Tibial nerve (tissue), 4 donors: ENCODE measurements around the gene EYA2. TPM values are rescaled to one million over a fixed set of nuclear protein-coding genes. Genes with fewer than 3 reads are reported as not detected.

ENCODE experiments used
- DNase-seq, 2 donors: peaks; one replicate each; pipeline ENCODE4 v3.0.0-alpha.2; 2019; ENCODE audit warnings: low spot score in 2 of 2
- H3K27ac ChIP-seq, 4 donors: fragments of 200-600 bp; sonication (generic) in 3 of 4; one replicate each; pipeline ENCODE4 v1.5.1; 2017 to 2019; ENCODE audit warnings: mild to moderate bottlenecking in 1 of 4
- H3K27me3 ChIP-seq, 2 donors: fragments of 200-600 bp; sonication (generic) in 1 of 2; one replicate each; pipeline versions ENCODE4 v1.5.1 to v1.6.0; 2017 to 2019
- H3K36me3 ChIP-seq, 3 donors: fragments of 200-600 bp; sonication (generic); one replicate each; pipeline ENCODE4 v1.5.1; 2018 to 2019
- H3K4me1 ChIP-seq, 4 donors: fragments of 200-600 bp; sonication (generic) in 3 of 4; one replicate each; pipeline ENCODE4 v1.5.1; 2017 to 2019
- H3K4me3 ChIP-seq, 4 donors: fragments of 200-600 bp; sonication (generic) in 3 of 4; one replicate each; pipeline ENCODE4 v1.5.1; 2017 to 2019; ENCODE audit warnings: mild to moderate bottlenecking in 1 of 4, moderate library complexity in 1 of 4
- H3K9me3 ChIP-seq, 4 donors: fragments of 200-600 bp; sonication (generic) in 3 of 4; one replicate each; pipeline ENCODE4 v1.5.1; 2017 to 2019
- CTCF ChIP-seq, 5 experiments: fragments of 200-600 bp in 3 of 5; fragments of 450-650 bp in 2 of 5; sonication (generic) in 3 of 5; IDR thresholded peaks; one replicate each; pipeline ENCODE4 v1.5.1; 2016 to 2019; ENCODE audit warnings: antibody characterized with exemption in 5 of 5, mild to moderate bottlenecking in 3 of 5, moderate library complexity in 2 of 5
- EP300 ChIP-seq, 2 donors: sonication (generic); formaldehyde crosslinking; IDR thresholded peaks; one replicate each; pipeline ENCODE4 v1.6.1; 2017; ENCODE audit warnings: antibody characterized with exemption in 2 of 2, mild to moderate bottlenecking in 1 of 2
- POLR2A ChIP-seq, 2 donors: fragments of 450-650 bp; IDR thresholded peaks; one replicate each; pipeline ENCODE4 v1.6.1; 2017; ENCODE audit warnings: antibody characterized with exemption in 2 of 2, mild to moderate bottlenecking in 2 of 2, moderate library complexity in 2 of 2
- WGBS, 2 donors: methylation state at CpG; one replicate each; pipeline ENCODE4 v1.1.5; 2018; 5-methylcytosine and 5-hydroxymethylcytosine counted together
- total RNA-seq, 4 donors: library from RNA; depleted of rRNA; stranded (reverse); fragments of >200 nt; gene quantifications; one replicate each; pipeline ENCODE4 v1.1.0, GENCODE V29; 2016

Gene EYA2
- total RNA-seq, 4 donors from 2014 or later: 13.8 to 25.5 (median 20.2) TPM

- Histone ChIP-seq H3K36me3 (peaks cover 0 to 59% (median 16%) of the 10 kb centered on the region in 3 donors), H3K27ac (no peak overlapping the region), H3K4me3 (no peak overlapping the region), H3K9me3 (no peaks in the 10 kb centered on the region), H3K27me3 (no peaks in the 10 kb centered on the region), H3K4me1 (no peaks in the 10 kb centered on the region)
- TF ChIP-seq CTCF (IDR thresholded peaks at IDR 0.05) (no peak), POLR2A (IDR thresholded peaks at IDR 0.05) (no peak), EP300 (IDR thresholded peaks at IDR 0.05) (no peak)
- DNase-seq: no peak
- 88 to 93% methylated on average over 16 to 18 of the region's 18 CpGs for WGBS, 2 donors
These were observed 314.0 kb downstream of the EYA2 start for GRCh38 chr20:47208534-47209174.

GRCh38 chr20:47209982-47210381, 315.3 kb downstream of the EYA2 start:
- TF ChIP-seq EP300 (IDR thresholded peaks at IDR 0.05): no peak
- no peak for TF ChIP-seq CTCF (IDR thresholded peaks at IDR 0.05)
- TF ChIP-seq POLR2A (IDR thresholded peaks at IDR 0.05): no peak

GRCh38 chr20:47210470-47210869, 315.8 kb downstream of the EYA2 start:
- H3K36me3 ChIP-seq: peaks cover 0 to 77% (median 16%) of the 10 kb centered on the region in 3 donors
- DNase-seq: no peak
- 85 to 91% methylated on average over 13 of the region's 13 CpGs for WGBS, 2 donors

More at GRCh38 chr20:47209982-47210381, 315.3 kb downstream of the EYA2 start:
- Histone ChIP-seq H3K27me3 (no peaks in the 10 kb centered on the region), H3K27ac (no peak overlapping the region), H3K4me1 (no peaks in the 10 kb centered on the region), H3K9me3 (no peaks in the 10 kb centered on the region), H3K36me3 (peaks cover 0 to 73% (median 16%) of the 10 kb centered on the region in 3 donors), H3K4me3 (no peak overlapping the region)
- no peak for DNase-seq
- WGBS, 2 donors: 93 to 95% methylated on average over 17 of the region's 17 CpGs

GRCh38 chr20:47211036-47211435, 316.4 kb downstream of the EYA2 start:
- DNase-seq: no peak
- WGBS, 2 donors: 90 to 93% methylated on average over 7 of the region's 7 CpGs
- no peak overlapping the region for H3K4me3 ChIP-seq
- H3K27ac ChIP-seq: no peak overlapping the region
- peaks cover 0 to 83% (median 16%) of the 10 kb centered on the region in 3 donors for H3K36me3 ChIP-seq
- H3K9me3 ChIP-seq: no peaks in the 10 kb centered on the region
- H3K27me3 ChIP-seq: no peaks in the 10 kb centered on the region
- no peaks in the 10 kb centered on the region for H3K4me1 ChIP-seq
- no peak for TF ChIP-seq POLR2A (IDR thresholded peaks at IDR 0.05)
- no peak for TF ChIP-seq CTCF (IDR thresholded peaks at IDR 0.05)
- no peak for TF ChIP-seq EP300 (IDR thresholded peaks at IDR 0.05)

More at GRCh38 chr20:47210470-47210869, 315.8 kb downstream of the EYA2 start:
- no peak overlapping the region for H3K4me3 ChIP-seq
- H3K27me3 ChIP-seq: no peaks in the 10 kb centered on the region
- H3K9me3 ChIP-seq: no peaks in the 10 kb centered on the region
- no peaks in the 10 kb centered on the region for H3K4me1 ChIP-seq
- H3K27ac ChIP-seq: no peak overlapping the region
- no peak for TF ChIP-seq POLR2A (IDR thresholded peaks at IDR 0.05)
- no peak for TF ChIP-seq CTCF (IDR thresholded peaks at IDR 0.05)
- TF ChIP-seq EP300 (IDR thresholded peaks at IDR 0.05): no peak

- Histone ChIP-seq H3K36me3 (peaks cover 0 to 100% (median 16%) of the 10 kb centered on the region in 3 donors), H3K27me3 (no peaks in the 10 kb centered on the region), H3K4me3 (no peak overlapping the region), H3K9me3 (no peaks in the 10 kb centered on the region), H3K27ac (no peak overlapping the region), H3K4me1 (no peaks in the 10 kb centered on the region)
- TF ChIP-seq POLR2A (IDR thresholded peaks at IDR 0.05) (no peak), EP300 (IDR thresholded peaks at IDR 0.05) (no peak), CTCF (IDR thresholded peaks at IDR 0.05) (no peak)
- WGBS, 2 donors: 92 to 93% methylated on average over 9 of the region's 9 CpGs
- DNase-seq: no peak
These were observed 318.1 kb downstream of the EYA2 start for GRCh38 chr20:47212606-47213207.
